ENCODE data around the gene TAC1. TPM values are rescaled to one million over a fixed set of nuclear protein-coding genes. Genes with fewer than 3 reads are reported as not detected.

TAC1 gene
- total RNA-seq, 4 donors from 2014 or later, result 1.3 to 2.6 TPM; not detected in 2

DNA sequence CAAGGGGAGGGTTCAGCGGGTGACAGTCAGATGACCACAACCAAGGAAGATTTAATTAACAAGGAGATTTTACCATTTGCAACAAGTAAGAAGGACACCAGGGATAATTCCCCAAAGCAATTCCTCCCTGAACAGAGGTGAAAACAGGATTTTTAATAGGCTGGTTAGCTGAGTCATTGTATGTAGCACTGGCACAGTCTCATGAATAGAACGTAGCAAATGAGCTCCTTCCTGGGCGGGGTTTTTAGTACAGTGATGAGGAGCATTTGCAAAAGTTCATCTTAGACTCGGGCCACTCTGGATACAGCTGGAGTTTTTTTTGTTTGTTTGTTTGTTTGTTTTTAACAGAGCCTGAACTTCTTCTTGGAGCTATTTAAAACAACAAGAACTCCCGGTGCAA, 39.0 kb downstream of the TAC1 start:
- TF ChIP-seq CTCF (IDR thresholded peaks at IDR 0.05; ENCODE audit: low read depth), result no peak

GRCh38 chr7:97771576-97771975, 39.7 kb downstream of the TAC1 start:
- no peak for TF ChIP-seq CTCF (IDR thresholded peaks at IDR 0.05; ENCODE audit: low read depth)

DNA sequence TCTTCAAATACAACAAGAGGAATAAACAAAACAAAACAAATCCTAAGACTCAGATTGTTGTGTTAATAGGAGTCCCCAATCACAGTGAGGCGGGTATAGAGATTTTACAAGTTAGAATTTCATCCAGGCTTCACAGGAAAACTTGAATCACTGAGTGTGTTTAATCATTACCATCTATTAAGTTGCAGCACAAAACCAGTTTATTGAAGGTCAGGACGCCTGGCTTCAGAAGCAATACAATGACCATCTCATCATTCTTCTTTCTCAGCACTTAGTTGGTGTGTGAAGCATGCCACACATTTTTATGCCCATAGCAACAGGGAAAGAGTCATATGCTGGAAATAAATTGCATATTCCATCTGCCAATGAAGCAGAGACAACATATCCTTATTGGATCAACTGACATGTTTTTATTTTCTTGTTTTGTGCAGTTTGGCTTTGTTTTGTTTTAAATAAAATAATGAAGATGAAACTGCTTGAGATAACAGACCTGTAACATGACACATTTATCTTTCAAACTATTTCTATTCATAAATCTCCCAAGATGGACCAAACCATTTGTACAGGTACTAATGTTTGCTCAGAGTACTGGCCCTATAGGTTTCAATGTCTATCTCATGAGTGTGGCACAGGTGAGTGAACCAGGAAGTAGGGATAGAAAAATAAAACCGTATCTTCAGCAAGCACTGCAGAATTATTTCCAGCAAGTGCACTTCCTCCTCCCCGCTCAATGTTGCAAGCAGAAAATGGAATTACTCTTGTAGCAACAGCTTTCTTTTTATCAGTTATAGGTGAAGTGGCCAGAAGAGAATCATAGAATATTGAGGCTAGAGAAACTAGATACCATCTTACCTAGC, 40.4 kb downstream of the TAC1 start:
- no peak for TF ChIP-seq CTCF (IDR thresholded peaks at IDR 0.05; ENCODE audit: low read depth)

Other genes starting within 250 kb of the TAC1 start
- gene ASNS, start 140.3 kb downstream of the TAC1 start, total RNA-seq, result 10 to 100 TPM in 2 of 4 donors, 1 to 10 TPM in 2; 7.5 to 14.8 (median 10.3) TPM

All from subcutaneous adipose tissue (tissue), 4 donors.